Measurements from ENCODE around the gene MNAT1.
"Not testable (repeated sequence)": the region's sequence is repeated elsewhere in the genome, so short reads cannot be mapped to it uniquely, and the experiment has no call there.

The MNAT1 gene

DNA sequence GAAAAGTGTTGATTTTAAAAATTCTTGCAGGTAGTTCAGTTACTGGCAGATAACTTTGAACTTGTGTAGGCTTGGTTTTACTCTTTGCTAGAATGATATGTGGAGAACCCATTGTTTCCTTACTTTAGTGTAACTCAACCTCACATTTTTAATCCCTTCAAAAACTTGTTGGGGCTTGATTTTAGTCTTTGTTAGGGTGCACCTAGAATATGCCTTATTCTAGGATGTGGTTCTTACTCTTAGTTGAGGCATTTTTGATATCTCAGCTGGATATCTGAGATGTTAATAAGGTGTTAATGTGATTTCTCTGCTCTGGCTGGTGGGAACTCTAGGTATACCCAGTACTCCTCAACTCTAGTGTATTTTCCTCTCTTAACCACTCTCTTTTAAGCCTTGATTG is 10.0 kb downstream of the MNAT1 start:
- no peak for DNase-seq

DNA sequence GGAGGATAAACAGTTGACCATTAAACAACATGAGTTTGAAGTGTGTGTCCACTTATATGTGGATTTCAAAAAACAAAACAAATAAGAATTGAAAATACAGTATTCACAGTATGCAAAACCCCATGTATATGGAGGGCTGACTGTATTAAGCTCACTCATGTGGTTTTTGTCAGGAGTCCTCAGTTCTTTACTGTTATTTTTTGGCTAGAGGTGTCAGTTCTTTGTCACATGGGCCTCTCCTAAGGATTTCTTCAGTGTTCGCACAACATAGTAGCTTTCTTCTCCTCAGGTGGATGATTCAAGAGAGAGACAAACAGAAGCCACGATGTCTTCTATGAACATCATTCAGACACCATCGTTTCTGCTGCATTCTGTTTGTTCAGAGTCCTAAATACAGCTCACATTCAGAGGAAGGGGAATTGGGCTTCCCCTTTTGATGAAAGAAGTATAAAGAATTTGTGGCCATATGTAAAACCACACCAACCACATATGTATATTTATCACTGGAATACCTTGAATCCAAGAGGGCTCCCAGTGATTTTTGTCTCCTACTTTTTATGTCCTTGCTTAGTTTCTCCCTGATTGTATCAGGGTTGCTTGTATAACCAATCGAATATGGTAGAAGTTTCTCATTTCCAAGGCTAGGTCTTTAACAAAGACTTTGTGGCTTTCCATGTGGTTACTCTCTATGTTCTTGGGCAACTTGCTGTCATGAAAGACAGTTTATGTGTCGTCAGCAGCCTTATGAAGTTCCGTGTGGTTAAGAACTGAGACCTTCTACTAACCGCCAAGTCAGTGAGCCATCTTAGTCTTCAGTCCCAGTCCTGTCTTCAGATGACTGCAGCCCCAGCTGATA is 18.9 kb downstream of the MNAT1 start:
- no peak for DNase-seq

DNA sequence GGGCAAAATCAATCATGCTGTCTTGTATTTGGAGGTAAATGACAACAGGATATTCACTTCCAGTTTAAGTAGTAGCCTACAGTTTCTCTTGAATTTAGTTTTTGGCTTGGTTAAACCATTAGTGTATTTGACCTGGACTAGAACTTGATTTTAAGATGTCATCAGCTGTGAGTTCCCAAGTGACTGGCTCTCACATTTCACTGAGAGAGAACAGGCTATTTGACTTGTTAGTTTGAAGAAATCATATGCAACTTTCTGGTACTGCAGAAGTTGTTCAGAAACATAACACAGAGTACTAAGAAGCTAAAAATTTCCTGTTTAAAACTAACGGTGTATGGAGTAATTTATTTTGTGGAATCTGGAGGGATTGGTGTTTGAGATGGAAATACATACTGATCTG is 22.3 kb downstream of the MNAT1 start:
- DNase-seq: no peak

DNA sequence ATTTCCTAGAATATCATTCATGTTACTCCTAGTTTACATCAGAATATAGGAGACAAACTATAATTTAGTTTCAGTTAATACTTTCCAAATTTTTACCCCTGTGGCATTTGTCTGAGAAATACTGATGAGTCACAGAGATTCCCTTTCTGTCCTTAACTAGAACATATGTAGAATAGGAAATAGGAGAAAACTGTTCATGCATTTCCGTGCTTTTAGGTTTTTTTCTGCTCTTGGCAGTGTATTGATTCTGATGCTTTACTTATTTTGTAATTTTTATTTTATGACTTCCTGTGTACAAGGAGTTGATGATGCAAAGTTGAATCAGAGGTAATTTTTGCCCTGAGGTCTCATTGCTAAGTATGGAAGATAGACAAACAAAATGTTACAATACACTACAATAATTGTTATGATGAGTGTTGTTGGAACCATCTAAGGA is 23.0 kb downstream of the MNAT1 start:
- peak; percentile 81 for DNase-seq

DNA sequence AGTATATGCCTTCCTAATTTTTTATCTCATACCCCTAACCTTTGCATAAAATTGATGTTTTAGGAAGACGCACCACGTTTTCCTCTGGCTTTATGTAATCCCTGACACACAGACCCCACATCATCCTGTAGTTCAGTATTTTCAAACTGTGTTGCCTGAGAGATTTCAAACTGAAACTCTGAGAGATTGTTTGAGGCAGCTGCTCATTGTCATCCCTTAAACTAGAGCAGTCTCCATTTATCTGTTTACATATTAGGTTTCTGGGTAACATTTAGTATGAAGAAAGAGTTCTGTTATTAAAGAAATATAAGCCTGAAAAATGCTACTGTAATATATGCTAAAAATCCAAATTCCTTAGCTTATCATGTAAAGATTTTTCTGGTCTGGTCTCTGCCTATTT is 24.3 kb downstream of the MNAT1 start:
- no peak for DNase-seq

DNA sequence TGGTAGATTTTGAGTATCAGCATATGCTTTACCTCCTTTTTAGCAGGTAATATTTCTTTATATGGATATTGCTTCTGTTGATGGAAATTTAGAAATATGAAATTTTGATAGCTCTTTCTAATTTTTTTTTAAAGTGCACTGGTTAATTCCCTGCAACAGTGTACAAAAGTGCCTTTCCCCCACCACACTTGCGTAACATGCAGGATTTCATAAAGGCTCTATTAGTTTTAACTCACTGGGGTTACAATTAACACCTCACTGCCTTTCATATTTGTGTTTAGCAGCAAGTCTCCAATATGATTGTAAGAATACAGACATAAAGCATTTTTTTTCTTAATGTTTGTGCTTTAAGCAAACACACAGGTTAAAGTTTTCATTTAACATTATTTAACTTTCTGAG is 25.6 kb downstream of the MNAT1 start:
- no peak for DNase-seq

DNA sequence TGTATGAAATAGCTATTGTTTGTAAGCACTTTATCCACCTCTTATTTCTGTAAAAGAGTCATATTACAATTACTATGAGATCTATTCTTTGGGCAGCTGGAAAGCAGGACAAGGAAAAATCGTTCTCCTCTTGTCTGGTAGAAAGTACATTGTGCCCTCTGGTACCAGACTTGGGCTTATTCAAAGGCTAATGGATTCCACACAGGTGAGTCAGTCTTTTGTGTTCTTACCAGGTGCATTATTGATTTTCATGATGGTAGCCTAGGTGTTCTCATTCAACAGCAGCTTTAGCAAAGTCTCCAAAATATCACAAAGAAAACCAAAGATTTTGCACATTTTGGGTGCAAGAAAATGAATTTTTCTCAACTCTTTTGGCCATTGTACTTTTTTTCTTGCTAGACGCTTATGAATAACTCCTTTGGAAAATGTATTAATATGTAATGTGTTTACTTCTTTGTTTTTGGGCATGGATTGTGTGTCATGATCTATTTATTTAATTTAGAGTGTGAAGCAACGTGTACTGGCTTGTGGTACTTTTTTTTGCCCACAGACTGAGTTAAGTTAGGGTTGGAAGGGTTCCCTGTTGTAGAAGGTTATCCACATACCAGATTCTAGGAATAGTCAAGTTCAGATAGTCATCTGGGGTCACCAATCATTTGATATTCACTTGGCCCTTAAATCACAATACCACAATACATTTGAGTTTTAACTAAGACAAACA is 26.2 kb downstream of the MNAT1 start:
- DNase-seq: no peak

DNA sequence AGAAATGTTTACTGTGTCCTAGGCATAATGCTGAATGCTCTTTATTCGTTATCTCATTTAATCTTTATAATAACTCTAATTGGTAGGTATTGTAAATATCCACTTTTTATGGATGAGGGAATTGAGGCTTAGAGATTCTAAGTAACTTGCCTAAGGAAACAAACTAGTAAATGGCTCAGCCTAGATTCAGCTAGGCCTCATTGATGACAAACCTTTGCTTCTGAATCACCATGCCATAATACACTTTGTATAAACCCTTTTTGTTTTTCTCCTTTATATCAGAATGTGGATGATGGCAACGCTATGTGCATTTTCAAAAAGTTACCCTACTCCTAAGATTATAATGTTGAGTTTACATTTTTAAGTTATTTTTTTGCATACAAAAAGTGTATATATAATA is 34.0 kb downstream of the MNAT1 start:
- DNase-seq: peak; percentile 13

DNA sequence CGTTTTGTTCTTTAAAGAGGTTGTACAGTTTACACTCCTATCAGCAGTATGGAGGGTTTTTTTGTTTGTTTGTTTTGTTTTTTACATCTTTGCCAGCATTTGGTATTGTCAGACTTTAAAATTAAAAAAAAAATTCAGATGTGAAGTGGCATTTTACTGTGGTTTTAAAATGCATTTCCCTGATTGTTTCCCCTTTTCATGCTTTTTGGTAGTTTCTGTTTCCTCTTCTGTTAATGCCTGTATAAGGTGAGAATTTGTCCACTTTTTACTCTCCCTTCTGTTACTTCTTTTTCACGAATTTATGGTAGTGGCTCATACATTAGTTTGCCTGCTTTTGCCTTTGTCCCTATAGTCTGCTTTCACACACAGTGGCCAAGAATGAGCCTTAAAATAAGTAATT is 36.6 kb downstream of the MNAT1 start:
- DNase-seq: no peak

DNA sequence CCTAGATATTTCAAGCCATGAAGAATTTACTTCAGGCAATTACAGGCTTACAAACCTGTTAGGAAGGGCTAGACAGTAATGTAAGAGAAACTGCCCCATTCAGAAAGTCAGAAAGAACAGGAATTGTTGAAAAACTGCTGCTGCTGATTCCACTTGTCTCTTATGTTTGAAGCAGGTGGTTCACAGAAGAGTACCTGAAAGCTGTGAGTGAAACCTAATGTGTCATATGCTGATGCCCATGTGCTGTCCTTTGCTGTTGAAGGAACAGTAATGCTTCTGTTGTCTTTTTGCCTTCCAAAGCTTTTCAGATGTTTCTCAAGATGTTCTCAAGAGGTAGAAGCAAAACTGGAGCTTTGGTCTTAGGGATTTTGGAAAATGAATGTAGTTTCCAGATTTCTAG is 39.0 kb downstream of the MNAT1 start:
- no peak for DNase-seq

DNA sequence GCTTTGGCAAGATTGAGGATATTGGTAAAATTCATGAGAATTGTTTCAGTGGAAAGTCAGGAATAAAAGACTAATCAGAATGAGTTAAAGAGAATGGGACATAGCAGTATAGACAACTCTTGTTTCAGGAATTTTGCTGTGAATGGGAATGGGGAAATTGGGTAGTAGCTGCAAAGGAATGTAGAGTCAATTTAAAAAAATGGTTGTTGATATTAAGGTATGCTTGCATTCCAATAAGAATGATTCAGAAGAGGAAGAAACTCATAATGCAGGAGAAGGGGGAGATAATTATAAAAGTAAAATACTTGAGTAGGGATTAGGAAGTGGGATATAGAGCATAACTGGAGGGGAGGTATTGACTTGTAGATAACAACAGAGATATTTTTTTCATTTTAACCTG is 40.7 kb downstream of the MNAT1 start:
- DNase-seq: peak; percentile 84

DNA sequence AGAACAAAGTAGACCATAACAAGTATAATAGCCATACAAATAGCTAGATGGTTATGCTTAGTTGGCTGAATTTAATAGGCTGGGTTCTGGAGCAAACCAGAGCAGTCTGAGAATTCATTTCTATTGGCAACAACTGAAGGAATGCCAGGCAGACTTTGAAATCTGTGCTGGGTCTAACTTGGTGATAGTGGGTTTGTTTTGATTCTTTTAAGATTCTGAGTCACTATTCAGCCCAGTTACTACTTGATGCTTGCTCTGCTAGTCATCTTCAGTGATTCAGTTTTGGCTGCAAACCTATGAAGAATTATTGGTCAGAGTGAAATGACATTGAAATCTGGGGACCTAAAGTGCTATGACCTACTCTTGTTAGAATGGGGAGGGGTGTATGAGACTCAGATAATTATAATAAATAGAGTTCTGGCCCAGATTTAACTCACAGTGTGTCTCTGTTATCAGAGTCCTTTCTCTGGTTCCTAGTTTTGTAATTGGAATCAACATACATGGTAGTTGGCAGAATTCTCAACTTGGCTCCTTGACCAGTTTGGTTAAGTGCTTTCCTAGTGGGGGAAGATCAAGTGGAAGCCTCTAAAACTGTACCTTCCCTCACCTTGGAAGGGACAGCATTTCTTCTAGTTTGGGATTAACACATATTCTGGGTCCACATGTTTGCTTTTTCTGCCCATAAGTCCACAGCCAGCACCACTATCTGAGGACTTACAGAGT is 43.5 kb downstream of the MNAT1 start:
- peak; percentile 91 for DNase-seq

DNA sequence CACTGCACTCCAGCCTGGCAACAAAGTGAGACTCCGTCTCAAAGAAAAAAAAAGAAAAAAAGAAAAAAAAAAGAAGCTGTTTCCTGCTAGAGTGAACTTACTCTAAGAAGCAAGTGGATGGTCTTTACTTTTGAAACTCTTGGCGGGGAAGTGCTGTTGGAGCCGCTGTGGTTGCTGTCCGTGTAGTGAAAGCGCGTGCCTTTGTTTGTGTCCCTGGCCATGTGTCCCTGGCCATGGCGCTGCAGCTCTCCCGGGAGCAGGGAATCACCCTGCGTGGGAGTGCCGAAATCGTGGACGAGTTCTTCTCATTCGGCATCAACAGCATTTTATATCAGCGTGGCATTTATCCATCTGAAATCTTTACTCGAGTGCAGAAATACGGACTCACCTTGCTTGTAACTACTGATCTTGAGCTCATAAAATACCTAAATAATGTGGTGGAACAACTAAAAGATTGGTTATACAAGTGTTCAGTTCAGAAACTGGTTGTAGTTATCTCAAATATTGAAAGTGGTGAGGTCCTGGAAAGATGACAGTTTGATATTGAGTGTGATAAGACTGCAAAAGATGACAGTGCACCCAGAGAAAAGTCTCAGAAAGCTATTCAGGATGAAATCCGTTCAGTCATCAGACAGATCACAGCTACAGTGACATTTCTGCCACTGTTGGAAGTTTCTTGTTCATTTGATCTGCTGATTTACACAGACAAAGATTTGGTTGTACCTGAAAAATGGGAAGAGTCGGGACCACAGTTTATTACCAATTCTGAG is 45.4 kb downstream of the MNAT1 start:
- DNase-seq: not testable (repeated sequence)

DNA sequence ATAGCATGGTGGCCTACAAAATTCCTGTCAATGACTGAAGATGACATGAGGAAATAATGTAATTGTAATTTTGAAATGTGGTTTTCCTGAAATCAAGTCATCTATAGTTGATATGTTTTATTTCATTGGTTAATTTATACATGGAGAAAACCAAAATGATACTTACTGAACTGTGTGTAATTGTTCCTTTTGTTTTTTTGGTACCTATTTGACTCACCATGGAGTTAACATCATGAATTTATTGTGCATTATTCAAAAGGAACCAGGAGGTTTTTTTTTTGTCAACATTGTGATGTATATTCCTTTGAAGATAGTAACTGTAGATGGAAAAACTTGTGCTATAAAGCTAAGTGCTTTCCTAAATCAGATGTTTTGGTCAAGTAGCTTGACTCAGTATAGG is 46.0 kb downstream of the MNAT1 start:
- not testable (repeated sequence) for DNase-seq

DNA sequence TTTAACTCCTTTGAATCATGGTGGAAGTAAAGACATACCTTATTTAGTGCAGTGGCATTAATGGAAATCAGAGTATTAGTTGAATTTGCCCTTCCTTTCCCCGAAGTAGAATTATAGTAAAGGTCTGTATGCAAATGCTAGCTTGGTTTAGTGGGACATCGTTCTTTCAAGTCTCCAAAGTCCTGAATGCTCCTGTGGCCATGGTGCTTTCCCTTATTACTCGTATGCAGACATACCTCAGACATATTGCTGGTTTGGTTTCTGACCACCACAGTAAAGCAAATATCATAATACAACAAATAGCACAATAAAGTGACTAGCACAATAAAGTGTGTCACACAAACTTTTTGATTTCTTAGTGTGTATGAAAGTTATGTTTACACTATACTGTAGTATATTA is 52.3 kb downstream of the MNAT1 start:
- no peak for DNase-seq

DNA sequence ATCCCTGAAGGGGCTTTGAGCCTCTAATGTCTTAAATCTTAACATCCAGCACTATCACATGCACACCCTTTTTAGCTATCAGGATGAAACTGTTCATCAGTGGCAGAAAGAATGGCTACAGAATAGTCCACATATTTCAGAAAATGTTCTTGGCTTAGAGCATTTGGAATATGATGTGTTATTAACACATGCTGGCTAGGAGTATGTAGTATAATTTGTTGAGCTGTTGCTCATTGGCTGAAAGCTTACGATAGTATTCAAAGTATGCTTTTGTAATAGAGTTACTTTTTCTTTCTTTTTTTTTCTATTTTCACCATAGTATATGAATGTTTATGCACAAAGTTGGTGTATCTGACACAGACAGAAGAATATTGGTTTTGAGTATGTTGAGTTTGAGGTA is 55.1 kb downstream of the MNAT1 start:
- no peak for DNase-seq

DNA sequence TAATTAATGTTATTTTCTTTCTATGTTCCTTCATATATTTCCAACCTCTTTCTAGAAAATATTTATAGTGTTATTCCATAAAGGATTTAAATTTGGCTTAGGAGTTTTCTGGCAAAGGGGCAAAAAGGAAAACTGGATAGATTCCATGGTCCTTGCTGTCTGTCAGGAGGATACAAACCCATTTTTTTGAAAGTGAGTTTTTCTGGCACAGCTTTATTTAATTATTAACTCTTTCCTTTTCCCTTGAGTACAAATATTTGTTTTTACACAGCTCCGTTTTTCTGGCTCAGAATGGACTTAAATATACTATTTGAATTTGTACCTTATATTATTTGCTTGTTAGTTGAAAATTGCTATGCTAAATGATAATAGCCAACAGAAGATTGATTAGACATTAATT is 56.3 kb downstream of the MNAT1 start:
- DNase-seq: no peak

DNA sequence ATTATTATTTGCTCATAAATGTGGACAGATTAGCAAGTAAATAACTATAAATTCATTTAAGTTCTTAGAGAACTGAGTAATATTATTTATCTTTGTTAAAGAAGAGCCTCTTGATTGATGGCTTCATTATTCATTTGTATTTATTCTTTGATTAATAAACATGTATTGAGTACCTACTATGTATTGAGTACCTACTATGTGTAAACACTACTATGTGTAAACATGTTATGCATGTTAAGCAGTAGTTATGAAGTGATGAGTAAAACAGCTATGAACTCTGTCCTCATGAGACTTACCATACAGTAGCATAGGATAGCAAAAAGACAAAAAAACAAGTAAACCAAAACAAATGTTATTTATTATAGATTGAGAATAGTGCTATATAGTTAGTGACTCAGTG is 61.9 kb downstream of the MNAT1 start:
- no peak for DNase-seq

DNA sequence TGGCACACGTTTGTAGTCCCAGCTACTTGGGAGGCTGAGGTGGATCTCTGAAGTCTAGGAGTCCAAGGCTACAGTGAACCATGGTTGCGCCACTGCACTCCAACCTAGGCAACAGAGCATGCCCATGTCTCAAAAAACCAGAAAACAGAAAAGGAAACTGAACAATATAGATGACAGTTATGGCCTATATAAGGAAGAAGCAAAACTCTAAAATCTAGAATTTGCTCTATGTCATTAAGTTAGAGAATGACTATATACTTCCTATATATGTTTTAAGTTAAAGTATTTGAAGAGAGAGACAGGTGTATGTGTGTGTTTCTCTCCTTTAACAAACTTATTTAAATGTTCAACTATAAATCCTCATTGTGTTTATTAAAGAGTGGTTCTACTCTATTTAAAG is 65.8 kb downstream of the MNAT1 start:
- no peak for DNase-seq

DNA sequence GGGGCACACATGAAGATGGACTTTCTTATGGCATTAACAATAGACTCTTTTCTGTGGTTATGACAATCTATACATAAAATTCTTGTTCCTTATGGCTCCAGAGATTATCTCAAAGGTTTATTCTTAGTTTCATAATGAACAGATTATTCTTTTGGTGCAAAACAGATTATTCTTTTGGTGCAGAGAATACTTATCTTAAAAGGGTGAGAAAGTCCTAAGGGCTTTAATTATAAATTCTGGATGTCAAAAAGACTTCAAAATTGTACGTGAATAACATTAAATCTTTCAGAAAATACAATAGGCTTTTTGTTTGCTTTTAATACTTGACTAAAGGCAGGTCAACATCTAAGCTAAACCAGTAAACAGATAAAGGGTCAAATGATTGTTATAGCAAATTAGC is 69.3 kb downstream of the MNAT1 start:
- no peak for DNase-seq

DNA sequence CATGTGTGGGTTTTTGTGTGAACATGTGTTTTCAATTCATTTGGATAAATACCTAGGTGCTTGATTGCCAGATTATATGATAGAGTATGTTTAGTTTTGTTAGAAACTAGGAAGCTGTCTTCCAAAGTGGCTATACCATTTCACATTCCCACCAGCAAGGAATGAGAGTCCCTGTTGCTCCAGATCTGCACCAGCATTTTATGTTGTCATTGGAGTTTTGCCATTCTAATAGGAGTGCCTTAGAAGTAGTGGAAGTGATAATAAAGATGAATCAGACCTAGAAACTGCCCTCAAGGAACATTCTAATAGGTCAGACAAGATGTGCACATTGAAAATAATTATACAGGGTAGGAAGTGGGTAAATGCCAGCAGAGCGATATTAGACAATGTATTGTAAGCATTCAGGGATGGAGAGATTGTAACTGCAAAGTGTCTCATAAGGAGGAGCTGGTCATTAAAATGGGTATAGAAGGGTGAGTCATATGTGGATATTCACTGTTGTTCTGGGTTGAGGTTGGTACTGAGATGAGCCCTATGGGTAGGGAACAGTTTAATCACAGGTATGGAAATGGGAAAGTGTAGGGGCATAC is 71.4 kb downstream of the MNAT1 start:
- DNase-seq: peak; percentile 86

DNA sequence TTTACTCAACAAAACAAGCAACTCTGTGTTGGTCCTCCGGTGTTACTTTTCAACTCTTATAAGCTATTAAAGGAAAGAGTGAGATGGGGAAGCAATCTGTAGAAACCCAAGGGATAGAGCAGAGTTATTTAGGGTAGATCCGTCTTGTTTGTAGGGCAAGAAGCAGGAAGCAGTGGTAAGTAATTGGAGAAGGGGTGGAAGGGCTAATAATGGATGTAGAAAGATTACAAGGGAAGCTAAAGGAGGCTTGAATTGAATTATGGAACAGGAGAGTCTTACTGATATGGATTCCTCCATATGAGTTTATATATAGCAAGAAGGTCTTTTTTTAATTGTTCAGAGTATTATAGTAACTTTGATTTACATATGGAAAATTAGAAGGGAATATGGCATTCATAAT is 72.7 kb downstream of the MNAT1 start:
- DNase-seq: no peak

DNA sequence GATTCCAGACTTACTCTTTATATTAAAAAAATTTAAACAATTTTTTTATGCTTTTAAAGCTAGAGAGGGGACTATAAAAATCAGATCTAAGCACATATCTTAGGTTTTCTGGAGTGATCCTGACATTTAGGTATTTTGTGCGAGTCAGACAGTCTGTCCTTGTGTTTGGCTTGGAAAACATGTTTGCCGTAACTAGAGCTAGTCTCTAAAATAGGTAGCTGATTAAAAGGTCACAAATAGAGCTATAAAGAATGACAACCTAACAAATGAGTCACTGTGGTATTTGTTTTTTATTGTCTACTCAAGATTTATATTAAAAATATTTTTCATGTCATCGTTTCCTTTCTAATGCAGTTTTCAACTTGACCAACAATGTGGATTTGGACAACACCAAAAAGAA is 73.4 kb downstream of the MNAT1 start:
- peak; percentile 7 for DNase-seq

Data from EL (cell line).